HG03159 (cell line): ENCODE results near the gene FRMD3.
A peak's percentile ranks its signal among the peaks of the same experiment; 100 is the strongest.

Source experiments
- ATAC-seq: cut with Tn5 transposase; IDR thresholded peaks from one replicate; pipeline ENCODE4 v1.9.1; 2021; ENCODE audit warnings: mild to moderate bottlenecking, moderate library complexity; ENCODE audit not compliant: unreplicated experiment

The FRMD3 gene

DNA sequence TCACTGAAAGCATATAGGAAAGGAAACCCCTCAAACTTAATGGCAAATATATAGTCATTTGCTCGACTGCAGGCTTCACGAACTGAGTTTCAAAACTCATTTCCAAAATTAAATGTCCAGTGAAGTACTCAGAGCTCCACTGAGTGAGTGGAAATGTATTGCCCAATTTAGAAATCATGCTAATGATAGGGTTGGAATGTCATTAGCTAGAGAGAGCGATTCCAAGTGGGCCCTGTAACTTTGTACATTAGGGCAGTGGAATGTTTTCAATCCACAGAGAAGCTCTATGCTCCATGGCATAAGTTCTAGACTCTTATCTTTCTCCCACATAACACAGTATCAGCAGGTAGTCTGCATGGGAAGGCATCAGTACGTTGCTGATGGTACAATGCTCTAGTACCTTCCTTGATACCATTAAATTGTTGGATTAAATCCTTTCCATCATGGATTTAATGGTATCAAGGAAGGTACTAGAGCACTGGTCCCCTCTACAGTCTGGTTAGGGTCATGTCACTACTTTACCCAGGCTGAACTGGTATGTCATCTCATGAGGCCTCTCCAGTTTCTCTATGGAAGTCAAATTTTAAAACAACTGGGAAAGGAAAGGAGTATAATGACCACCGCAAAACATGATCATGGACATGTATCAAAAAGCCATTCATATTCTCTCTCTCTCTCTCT, 292.1 kb downstream of the FRMD3 start:
- ATAC-seq, result no peak

DNA sequence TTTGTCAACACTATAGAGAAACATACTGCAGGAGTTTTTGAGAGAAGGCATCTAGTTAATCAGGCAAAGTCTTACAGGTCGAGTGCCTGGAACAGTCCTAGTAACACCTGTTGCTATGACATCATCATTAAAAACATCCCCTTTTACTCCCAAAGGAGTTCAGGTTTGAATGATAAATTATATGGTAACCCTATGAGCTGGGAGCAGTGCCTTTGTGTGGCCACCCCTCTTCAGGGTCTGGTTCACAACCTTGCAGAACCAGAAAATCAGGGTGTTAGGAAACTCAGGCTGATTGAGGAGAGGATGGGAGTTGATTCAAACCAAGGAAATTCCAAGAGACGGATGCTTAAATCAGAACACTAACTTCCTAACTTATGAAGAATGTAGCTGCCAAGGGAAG, 296.1 kb downstream of the FRMD3 start:
- no peak for ATAC-seq

DNA sequence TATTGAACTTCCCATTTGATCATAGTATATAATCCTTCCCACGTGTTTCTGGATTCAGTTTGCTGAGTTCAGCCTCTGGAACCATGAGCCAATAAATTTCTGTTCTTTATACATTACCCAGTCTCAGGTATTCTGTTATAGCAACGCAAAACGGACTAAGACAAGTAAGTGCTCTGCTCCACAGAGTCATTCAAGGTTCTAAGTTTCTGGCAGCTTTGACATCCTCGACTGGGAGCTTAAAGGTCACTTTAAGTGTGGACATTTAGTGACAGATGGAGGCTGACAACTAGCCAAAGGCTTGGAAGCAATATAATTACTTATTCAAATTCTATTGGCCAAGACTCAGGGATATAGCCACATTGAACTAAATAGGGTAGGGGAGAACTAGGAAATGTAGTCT, 297.5 kb downstream of the FRMD3 start:
- ATAC-seq, result no peak

DNA sequence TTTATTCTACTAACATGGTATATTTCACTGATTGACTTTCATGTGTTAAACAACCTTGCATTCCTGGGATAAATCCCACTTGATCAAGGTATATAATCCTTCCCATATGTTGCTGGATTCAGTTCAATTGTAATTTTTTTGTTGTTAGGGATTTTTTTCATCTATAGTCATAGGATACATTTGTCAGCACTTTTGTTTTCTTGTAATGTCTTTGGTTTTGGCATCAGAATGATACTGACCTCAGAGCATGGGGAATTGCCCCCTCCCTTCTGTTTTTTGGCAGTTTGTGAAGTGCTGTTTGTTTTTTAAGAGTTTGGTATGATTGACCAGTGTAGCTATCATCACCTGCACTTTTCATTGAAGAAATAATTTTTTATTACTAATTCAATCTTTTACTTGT, 298.5 kb downstream of the FRMD3 start:
- no peak for ATAC-seq

DNA sequence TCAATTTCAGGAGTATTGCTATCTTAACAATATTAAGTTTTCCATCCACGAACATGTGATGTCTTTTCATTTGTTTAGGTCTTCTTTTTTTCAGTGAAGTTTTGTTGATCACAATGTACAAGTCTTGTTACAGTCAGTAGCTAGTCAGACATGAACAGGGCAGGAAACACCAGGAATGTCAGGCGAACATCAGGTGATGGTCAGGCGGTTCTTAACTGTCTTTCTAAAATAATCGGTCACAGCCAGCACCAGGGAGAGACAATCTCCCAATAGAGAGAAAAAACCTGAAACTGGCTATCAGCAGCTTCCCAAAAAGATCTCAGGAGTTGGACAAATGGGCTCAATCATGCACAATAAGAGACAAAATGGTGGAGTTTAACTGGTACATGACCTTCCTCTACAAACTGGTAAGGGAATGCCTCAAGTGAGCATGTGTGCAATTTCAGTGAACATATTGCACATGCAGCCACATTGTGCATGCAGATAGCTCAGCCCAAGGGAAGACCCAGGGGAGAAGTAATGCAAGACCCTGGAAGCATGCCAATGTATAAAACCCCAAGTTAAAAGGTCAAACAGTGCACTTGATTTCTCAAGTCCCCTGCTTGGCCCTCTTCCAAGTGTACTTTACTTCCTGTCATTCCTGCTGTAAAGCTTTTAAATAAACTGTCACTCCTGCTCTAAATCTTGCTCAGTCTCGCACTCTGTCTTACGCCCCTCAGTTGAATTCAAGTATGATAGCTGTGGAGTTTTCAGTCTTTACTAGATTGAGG, 299.1 kb downstream of the FRMD3 start:
- ATAC-seq, result no peak

DNA sequence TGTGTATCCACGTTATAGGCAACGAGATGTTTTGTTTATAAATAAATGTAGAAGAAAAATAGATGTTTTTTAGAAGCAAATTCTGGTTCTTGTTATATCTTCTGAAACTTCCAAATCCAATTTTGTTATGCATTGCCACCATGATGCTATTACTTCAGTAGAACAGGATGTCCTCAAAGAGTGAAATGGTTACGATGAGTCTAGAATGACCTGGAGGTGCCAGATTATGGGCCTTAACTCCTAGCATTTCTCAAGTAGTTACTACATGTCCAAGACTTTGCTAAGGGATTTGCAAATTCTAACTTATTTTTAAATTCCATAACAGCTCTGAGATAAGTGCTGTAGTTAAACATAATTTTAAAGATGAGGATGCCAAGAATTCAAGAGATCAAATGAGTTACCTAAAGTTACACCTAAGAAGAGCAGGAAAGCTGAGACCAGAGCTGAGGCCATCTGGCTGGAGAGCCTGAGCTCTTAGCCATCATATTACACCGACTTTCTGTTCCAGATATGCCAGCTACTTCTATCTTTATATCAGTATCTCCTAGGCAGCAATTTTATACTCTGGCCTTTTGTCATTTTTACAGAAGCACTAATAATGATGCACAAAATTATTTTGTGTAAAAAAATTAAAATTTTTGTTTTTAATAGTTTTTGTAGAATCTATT, 302.0 kb downstream of the FRMD3 start:
- ATAC-seq, result no peak

DNA sequence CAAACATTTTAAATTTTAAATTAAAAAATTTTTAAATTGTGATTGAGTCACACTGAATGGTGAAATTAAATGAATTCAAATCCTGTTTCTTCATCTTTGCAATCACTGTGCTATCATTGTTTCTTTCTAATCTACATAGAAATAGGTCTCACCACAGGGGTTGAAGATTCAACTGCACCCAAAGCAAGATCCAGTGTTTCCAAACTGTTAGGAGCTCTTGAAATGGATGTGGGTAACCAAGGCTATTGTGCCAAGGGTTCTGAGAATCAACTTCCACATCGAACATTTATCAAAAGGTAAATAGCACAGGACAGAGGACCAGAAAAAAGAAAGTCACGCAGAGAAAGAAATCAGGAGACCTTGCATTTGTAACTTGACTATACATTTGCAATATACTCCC, 302.7 kb downstream of the FRMD3 start:
- no peak for ATAC-seq

DNA sequence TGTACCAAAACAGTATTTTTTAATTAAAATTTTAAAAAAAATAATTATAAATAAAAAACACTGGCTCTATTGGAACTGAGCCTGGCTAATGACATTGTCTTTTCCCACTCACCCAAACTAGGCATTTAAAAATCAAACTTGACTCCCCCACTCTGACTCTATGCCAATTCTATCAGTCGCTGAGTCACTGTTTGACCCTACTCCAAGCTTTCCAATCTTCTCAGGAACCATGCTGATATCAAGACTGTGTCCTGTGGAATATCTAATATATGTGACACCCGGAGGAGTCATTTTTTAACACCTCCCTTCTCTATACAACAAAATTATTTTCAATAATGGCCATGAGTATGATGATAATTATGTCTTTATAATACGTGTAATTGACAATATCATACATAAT, 303.7 kb downstream of the FRMD3 start:
- ATAC-seq, result no peak

DNA sequence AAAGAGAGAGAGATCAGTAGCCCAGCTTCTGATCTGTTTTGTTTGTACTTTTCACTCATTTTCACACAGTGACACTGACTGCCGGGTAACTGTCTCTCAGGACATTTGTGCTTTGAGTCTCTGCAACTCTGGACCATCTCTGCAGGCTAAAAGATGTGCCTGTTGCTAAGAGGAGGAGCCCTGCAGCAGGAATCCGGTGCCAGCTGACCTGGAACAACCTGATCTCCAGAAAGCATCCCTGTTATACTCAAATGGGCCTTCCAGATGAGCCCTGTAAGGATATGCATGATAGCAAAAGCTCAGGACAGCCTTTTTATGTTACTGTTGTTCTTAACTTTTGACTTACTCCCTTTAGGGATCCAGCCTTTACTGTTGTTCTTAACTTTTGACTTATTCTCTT, 304.6 kb downstream of the FRMD3 start:
- no peak for ATAC-seq

DNA sequence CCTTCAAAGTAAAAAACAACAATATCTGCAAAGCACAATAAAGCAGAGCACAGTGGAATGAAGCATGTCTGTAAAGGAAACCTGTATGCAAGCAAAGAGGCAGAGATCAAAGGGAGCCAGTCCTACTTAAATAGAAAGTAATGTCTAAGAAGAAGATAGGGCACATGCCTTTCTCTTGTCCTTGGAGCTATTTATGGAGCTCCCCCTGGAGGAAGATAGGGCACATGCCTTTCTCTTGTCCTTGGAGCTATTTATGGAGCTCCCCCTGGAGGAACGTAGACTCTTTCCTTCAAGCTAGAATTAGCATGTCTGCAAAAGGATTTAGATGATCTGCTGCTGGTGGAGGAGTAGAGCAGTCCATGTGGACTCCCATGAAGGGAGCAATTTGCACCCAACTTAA, 307.2 kb downstream of the FRMD3 start:
- ATAC-seq, result no peak

DNA sequence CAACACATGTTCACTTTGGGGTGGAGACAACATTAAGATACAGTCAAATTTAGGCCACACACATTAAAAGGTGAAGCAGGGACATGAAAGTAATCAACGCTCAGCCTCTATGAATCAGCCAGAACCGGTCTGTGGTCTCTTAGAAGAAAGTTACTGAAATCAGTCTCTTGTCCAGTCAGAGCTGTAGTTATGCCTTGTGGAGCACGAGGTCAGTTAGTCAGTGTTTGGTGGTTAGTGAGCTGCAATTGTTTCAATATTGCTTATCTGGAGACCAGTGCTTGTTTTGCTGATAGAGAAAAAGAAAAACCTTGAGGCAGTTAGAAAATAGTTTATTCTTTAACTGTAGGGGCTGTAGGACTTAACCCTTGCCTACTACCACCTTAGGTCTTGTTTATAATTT, 317.5 kb downstream of the FRMD3 start:
- ATAC-seq, result peak; percentile 82

DNA sequence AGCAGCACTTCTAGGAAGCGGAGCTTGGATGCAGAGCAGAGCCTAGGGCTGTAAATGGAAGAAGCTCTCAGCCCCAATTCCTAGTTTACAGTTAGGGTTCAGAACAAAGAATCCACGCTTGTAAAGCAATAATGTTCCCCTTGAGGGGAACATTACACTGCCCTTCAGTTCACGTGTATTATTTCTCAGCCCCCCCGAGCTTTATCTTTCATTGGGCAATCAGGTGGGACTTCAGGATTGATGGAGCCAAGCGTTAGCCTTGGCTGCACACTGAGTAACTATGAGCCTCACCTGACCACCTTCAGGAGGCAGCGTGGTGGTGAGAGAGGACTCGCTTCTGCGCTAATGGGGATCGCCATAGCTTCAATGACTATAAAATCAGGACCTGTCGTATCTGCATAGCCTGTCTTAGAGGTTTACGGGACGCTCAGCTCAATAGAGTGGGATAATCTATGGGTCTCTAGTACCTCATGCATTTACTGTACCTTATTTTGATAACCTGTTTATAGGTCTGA, 318.2 kb downstream of the FRMD3 start:
- ATAC-seq, result no peak

DNA sequence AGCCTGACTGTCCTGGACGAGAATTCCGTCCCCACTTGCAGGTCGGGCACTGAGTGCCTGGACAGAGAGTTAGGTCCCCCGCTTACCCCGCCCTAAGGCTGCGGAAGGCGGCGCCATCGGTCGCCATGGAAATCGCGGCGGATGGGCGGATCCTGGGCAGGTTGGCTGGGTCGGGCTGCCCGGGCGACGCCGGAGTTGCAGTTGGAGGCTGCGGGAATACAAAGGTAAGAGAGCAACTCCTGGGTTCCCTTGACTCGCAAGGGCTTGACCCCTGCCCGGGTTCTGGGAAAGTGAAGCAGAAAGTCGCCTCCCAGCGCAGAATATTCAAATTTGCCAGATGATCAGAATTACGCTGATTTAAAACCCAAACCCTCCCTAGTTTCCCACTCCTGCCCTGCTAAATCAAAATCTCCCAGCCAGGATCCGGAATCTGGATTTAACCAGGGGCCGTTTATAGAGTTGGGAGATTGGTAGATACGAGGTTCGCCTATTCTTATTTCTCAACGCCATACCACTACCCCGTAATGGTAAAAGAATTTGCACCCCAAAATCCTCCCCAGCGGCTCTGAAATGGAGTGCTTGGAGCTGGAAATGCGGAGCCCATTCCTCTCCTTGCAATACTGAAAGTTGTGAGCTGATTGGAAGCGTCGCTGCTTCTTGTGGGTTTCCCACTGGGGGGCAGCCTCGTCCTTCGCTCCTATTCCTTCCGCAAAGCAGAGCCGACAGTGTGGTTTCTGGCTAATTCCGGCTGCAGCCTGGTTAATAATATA, 318.9 kb downstream of the FRMD3 start:
- ATAC-seq, result peak; percentile 47

DNA sequence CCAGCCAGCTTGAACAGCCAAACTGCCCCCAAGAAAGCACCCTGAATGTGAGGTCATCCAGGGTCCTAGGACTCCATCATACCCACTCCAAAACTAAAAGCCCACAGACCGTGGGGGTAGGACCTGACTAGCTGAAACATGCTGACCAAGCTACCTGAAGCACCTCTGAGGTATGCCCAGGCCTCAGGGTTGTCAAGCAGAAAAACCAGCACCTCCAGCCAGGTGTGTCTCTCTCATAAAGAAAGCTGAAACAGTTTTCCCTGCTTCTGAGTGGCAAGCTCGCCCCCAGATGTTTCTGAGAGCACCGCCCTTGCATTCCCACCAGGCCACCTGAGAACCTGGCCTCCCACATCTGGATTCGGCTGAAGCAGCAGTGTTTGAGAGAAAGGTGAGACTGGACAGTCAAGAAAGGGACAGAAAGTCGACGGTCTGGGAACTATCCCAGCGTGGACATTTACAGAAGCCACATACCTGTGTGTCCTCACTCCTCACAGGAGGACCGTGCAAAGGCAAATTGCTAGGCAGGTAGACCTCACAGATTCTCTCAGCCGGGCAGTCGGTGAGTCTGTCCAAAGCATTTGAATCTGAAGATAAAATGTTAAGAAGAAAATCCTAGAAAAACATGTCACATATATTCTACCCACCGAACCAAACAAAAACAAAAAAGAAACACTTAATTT, 319.6 kb downstream of the FRMD3 start:
- ATAC-seq, result no peak

DNA sequence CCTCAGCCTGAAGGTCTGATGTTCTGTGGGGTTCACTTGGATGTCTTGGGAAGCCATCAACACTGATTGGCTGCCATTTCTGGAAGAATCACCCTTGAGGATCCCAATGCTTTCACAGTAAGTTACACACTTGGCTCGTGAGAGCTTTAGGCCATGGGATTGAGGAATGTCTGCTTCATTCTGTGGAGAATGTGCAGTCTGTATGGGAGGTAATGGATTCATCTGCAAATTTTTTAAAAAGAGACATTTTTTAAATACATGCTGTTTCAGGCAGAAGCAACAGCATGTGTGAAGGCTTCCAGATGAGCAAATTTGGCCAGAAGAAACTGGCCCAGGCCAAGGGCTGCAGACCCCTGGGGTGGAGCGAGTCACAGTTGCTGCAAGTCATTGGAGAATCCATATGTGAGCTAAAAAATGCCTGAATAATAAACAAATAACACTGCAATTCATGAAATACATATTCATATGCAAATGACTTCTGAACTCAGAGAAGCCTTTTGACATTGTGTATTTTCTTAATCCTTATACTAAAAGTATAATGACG, 328.9 kb downstream of the FRMD3 start:
- ATAC-seq, result no peak

DNA sequence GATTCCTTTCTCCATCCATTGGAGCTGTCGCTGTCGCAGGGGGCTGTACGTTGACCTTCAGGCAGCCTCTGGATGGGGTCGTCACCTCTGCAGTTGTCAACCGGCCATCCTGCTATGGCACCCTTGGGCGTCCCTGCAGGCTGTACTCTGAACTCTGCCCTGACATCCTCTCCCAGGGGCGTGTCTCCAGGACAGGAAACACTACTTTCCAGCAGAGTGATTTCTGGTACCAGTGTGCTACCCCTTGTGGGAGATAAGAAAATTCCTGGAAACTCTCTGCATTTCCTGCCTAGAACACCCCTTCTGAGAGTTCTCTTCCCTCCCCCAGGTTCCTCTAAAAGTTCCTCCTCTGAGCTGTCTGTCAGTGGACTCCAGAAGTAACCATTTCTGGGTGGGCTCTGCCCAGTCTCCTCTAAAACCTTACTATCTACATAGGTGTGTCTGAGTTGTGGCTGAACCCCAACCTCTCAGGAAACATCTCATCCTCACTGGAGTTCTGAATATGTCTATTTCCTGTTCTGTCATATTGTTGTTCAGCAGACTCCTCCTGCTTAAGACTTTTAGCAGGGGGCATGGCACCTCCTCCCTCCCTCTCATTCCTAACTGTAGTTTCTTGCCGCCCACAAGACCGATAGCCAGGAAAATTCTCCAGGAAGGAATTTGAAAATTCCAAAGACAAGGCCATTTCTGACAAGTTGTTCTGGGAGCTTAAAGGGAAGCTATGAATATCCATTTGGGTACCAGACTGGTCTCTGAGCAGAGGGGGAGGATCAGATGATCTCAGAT, 329.9 kb downstream of the FRMD3 start:
- no peak for ATAC-seq

DNA sequence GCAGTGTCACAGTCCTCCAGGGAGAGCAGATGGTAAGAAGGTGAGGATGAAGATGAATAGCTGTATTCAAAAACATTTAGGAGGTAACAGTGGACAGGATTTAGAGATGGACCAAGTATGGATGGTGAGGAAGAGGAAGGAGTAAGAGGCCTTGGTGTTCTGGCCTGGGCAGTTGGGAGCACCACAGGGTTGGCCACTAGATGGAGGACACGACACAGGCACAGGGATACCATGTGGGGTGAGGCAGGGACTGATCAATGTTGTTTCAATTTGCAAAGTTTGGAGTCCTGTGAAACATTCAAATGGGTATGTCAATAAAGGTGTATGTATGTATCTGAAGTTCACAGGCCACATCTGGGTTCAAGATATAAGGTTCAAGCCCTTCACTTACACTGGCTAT, 334.2 kb downstream of the FRMD3 start:
- ATAC-seq, result no peak

DNA sequence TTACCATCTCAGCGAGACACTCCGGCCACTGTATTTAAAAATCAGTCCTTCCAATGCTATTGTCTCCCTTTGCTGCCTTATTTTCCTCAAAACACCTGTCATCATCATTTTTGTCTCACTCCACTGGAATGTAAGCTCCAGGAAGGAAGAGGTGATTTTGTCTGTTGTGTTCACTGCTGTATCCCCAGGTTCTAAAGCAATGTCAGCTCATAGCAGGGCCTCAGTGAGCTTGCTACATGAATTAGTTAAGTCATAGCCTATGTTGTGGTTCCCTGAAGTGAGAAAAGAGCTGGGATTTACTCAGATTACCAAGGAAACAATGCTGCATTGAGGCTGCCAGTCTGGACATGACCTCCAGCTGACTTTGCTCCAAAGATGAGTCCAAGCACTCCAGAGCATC, 337.7 kb downstream of the FRMD3 start:
- no peak for ATAC-seq

DNA sequence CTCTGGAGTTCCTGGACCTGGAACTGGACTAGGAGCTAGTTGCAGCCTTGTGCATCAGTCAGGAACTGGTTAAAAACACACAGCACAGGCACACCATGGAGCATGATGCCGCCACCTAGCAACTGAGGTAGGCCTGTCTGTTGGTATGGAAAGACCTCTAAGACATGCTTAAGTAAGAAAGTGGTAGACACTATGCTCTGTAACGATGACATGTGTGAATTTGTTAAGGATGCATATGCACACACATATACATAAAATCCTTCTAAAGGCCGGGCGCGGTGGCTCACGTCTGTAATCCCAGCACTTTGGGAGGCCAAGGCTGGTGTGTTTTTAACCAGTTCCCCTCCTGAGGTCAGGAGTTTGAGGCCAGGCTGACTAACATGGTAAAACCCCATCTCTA, 338.4 kb downstream of the FRMD3 start:
- ATAC-seq, result no peak

DNA sequence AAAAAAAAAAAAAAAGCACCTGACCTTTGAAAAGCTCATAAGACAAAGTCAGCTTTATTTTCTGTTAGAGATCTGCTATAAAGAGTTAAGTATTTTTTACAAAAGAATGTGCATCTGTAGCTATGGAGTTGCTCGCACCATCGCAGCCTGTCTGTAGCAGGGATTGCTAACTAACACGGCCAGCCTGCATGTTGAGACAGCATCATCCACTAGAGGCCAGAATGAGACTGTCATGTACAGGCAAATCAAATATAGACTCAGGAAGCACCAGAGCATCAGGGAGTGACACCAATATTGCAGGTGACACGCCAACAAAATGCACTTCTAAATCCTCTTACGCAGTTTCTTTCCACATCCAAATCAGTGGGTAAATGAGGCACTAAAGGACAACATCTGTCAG, 339.0 kb downstream of the FRMD3 start:
- ATAC-seq, result no peak
